Kidney (tissue), 14 donors: Measurements from ENCODE around the gene SMIM33. TPM values are rescaled to one million over a fixed set of nuclear protein-coding genes. Genes with fewer than 3 reads are reported as not detected.
"Not testable (repeated sequence)": the region's sequence is repeated elsewhere in the genome, so short reads cannot be mapped to it uniquely, and the experiment has no call there.

Experiments
- DNase-seq, 5 donors: peaks; one replicate each; pipeline ENCODE4 v3.0.0-alpha.2; 2013 to 2020
- FAIRE-seq: peaks from 2 replicates; lab custom pipeline; 2012; peaks lifted over from hg19 to GRCh38; lab: Jason Lieb, UNC
- H3K27ac ChIP-seq, 2 donors: one replicate each; pipeline ENCODE4 v1.7.0; 2013; ENCODE audit warnings: low read depth in 2 of 2, low read length in 2 of 2, inconsistent platforms in 1 of 2
- H3K27me3 ChIP-seq: one replicate; pipeline ENCODE4 v1.7.1; 2013; ENCODE audit warnings: low read length, inconsistent platforms; ENCODE audit not compliant: control insufficient read depth, insufficient read depth
- H3K36me3 ChIP-seq, 3 donors: one replicate each; pipeline versions ENCODE4 v1.7.0 to v1.7.1; 2013; ENCODE audit warnings: low read length in 3 of 3, control low read depth in 1 of 3, inconsistent platforms in 1 of 3; ENCODE audit not compliant: insufficient read depth in 3 of 3, control insufficient read depth in 2 of 3
- H3K4me1 ChIP-seq, 3 donors: one replicate each; pipeline versions ENCODE4 v1.7.0 to v1.7.1; 2013; ENCODE audit warnings: low read length in 3 of 3, inconsistent platforms in 1 of 3, low read depth in 1 of 3; ENCODE audit not compliant: control insufficient read depth in 2 of 3, insufficient read depth in 2 of 3
- H3K4me3 ChIP-seq, 3 donors: one replicate each; pipeline versions ENCODE4 v1.7.0 to v1.8.1; 2013; ENCODE audit warnings: low read length in 3 of 3, control low read depth in 1 of 3, inconsistent platforms in 1 of 3
- H3K9ac ChIP-seq, 3 donors: one replicate each; pipeline versions ENCODE4 v1.7.0 to v1.7.1; 2013; ENCODE audit warnings: low read length in 3 of 3, control low read depth in 1 of 3, inconsistent platforms in 1 of 3
- H3K9me3 ChIP-seq, 3 donors: one replicate each; pipeline versions ENCODE4 v1.7.0 to v1.7.1; 2013; ENCODE audit warnings: low read length in 3 of 3, control low read depth in 1 of 3, inconsistent platforms in 1 of 3; ENCODE audit not compliant: control insufficient read depth in 2 of 3, insufficient read depth in 1 of 3
- CTCF ChIP-seq: IDR thresholded peaks from 3 replicates; pipeline ENCODE4 v1.5.1; 2012; ENCODE audit warnings: mild to moderate bottlenecking, moderate library complexity, borderline replicate concordance; ENCODE audit not compliant: insufficient read depth; ENCODE audit errors: extremely low read depth
- intact Hi-C: fragments of 100-400 bp; cut with DNase I; formaldehyde crosslinking; loops from one replicate; pipeline ENCODE4 v1.11.1; 2022
- polyA plus RNA-seq: library from polyadenylated mRNA; stranded (reverse); fragments of 350-450 nt; fragmentation: Illumina TruSeq; extraction: RNeasy Lipid Tissue Mini Kit (QIAGEN cat#74804); gene quantifications from one replicate; pipeline ENCODE4 v1.2.3, GENCODE V29; 2014; ENCODE audit warnings: low read depth, low replicate concordance; ENCODE audit not compliant: insufficient read depth
- total RNA-seq: library from RNA; stranded (reverse); fragmentation: NEBNext Ultra II Directional; extraction: Animal tissue kit (Norgen Biotek cat#: 25700); gene quantifications from one replicate; pipeline ENCODE4 v1.2.1, GENCODE V29; 2021
- donor health status: control.
- donor health status: control.
- donor health status: control.
- donor health status: control.
- donor health status: control.
- donor health status: DM: yes; HTN: yes; CAD: no.
- donor health status: Normal renal cell carcinoma (clear cell type).

Gene SMIM33
- total and polyA plus RNA-seq, 2 donors from 2014 or later, result 0.13 TPM; not detected in 1

DNA sequence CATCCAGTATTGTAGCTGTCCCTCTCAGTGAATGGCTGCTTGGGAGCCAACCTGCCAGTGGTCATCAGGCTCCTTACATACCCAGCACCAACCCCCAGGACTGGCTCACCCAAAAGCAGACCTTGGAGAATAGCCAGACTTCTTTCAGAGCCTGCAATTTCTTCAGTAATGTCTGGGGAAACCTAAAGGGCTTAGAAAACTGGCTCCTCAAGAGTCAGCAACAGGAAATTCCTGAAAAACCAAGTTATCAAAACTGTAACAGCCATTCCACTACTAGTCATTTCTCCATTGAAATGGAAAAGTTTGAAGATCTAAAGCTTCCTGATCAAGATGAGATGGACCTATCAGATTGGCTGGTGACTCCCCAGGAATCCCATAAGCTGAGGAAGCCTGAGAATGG is 24.0 kb downstream of the SMIM33 start:
- no peak for DNase-seq
- no peak for FAIRE-seq
- Histone ChIP-seq H3K27ac (no peak overlapping the region), H3K4me1 (peaks cover 0 to 4% (median 3%) of the 10 kb centered on the region in 3 donors), H3K4me3 (no peak overlapping the region), H3K9ac (no peak overlapping the region), H3K36me3 (no peaks in the 10 kb centered on the region), H3K9me3 (no peaks in the 10 kb centered on the region), H3K27me3 (no peaks in the 10 kb centered on the region)
- no peak for TF ChIP-seq CTCF
- intact Hi-C loops, result no loop called here

- Histone ChIP-seq H3K9me3 (no peaks in the 10 kb centered on the region), H3K4me1 (peaks cover 0 to 4% (median 3%) of the 10 kb centered on the region in 3 donors), H3K27me3 (no peaks in the 10 kb centered on the region), H3K9ac (no peak overlapping the region), H3K27ac (no peak overlapping the region), H3K4me3 (no peak overlapping the region), H3K36me3 (no peaks in the 10 kb centered on the region)
- intact Hi-C loops, result no loop called here
- no peak for FAIRE-seq
- no peak for TF ChIP-seq CTCF
- no peak for DNase-seq
These were observed 25.0 kb downstream of the SMIM33 start for GRCh38 chr5:139495638-139496435.

DNA sequence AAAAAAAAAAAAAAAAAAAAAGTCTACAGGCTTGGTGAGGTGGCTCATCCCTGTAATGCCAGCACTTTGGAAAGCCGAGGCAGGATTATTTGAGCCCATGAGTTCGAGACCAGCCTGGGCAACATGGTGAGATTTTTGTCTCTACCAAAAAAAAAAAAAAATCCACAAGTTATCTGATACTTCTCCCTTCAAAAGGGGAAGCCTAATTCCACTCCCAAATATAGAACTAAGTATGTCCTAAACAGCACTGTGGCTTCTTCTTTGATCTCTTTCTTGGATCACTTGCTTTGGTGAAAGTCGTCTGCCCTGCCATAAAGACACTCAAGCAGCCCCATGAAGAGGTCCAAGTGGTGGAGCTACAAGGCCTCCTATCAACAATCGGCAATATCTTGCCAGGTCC is 30.6 kb downstream of the SMIM33 start:
- no peak for TF ChIP-seq CTCF
- Histone ChIP-seq H3K9me3 (no peaks in the 10 kb centered on the region), H3K4me3 (no peak overlapping the region), H3K27me3 (no peaks in the 10 kb centered on the region), H3K27ac (no peak overlapping the region), H3K4me1 (no peaks in the 10 kb centered on the region), H3K9ac (no peak overlapping the region), H3K36me3 (no peaks in the 10 kb centered on the region)
- no peak for DNase-seq
- no peak for FAIRE-seq
- intact Hi-C loops, result no loop called here

- H3K27ac ChIP-seq, intact Hi-C loops, DNase-seq, H3K9ac ChIP-seq, H3K36me3 ChIP-seq, H3K9me3 ChIP-seq, H3K4me3 ChIP-seq, FAIRE-seq, H3K27me3 ChIP-seq, H3K4me1 ChIP-seq: not testable (repeated sequence)
These were observed 32.4 kb downstream of the SMIM33 start for GRCh38 chr5:139503036-139503817.

GRCh38 chr5:139503879-139504278 is 33.1 kb downstream of the SMIM33 start:
- H3K9me3 ChIP-seq, H3K9ac ChIP-seq, DNase-seq, FAIRE-seq, H3K36me3 ChIP-seq, H3K4me1 ChIP-seq, H3K27ac ChIP-seq, H3K4me3 ChIP-seq, intact Hi-C loops, H3K27me3 ChIP-seq: not testable (repeated sequence)

DNA sequence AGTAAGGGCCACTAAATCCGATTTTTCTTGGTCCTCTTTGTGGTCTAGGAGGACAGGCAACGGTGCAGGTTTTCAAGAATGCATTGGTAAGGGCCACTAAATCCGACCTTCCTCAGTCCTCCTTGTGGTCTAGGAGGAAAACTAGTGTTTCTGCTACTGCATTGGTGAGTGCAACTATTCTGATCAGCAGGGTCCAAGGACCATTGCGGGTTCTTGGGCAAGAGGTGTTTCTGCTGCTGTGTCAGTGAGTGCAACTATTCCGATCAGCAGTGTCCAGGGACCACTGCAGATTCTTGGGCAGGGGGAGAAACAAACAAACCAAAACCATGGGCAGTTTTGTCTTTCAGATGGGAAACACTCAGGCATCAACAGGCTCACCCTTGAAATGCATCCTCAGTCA is 33.9 kb downstream of the SMIM33 start:
- intact Hi-C loops, DNase-seq, H3K4me1 ChIP-seq, FAIRE-seq, H3K9ac ChIP-seq, H3K9me3 ChIP-seq, H3K27me3 ChIP-seq, H3K27ac ChIP-seq, H3K36me3 ChIP-seq, H3K4me3 ChIP-seq: not testable (repeated sequence)
